Measurements from ENCODE around the gene FGF16. TPM values are rescaled to one million over a fixed set of nuclear protein-coding genes. Genes with fewer than 3 reads are reported as not detected.

The FGF16 gene
- polyA plus RNA-seq, 1 donor = not detected

DNA sequence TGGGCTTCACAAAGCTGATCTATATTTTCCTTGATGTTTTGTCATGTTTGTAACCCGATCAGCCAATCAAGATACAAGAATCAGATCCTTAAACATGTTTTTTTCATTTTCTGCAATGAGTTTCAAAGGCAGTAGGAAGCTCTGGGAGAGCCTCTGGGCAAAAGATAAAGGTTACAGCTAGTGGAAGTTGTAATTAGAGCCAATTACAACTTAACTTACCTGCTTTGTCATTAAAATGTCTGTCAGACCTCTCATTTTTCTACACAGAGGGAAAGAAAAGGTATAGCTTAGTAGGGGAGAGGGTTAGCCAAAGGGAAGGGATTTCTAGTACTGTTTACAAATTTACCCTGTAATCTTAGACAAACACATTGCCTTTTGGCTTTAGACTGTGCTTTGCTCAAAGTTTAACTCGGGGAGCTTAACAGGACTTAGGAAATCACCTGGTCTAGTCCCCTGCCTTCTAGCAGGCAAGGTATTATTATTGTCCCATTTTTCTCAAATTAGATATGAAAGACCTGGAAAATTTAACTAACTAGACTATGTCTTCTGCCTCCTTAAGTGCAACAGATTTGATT, 55.8 kb downstream of the FGF16 start:
- H3K27me3 ChIP-seq (ENCODE audit: control insufficient read depth, insufficient read depth, low read length) = no peaks in the 10 kb centered on the region
- H3K4me1 ChIP-seq (ENCODE audit: control insufficient read depth, insufficient read depth, low read length) = no peaks in the 10 kb centered on the region
- peaks cover 3% of the 10 kb centered on the region for H3K36me3 ChIP-seq (ENCODE audit: control insufficient read depth, insufficient read depth, low read length)
- WGBS (ENCODE audit: insufficient coverage, low lambda C conversion rate) = no CpG with 5 or more reads among the region's 2 CpGs
- no peaks in the 10 kb centered on the region for H3K9me3 ChIP-seq (ENCODE audit: control insufficient read depth, low read depth, low read length)
- H3K27ac ChIP-seq (ENCODE audit: low read length) = no peak overlapping the region
- no peak overlapping the region for H3K4me3 ChIP-seq (ENCODE audit: low read length)
- DNase-seq = no peak

DNA sequence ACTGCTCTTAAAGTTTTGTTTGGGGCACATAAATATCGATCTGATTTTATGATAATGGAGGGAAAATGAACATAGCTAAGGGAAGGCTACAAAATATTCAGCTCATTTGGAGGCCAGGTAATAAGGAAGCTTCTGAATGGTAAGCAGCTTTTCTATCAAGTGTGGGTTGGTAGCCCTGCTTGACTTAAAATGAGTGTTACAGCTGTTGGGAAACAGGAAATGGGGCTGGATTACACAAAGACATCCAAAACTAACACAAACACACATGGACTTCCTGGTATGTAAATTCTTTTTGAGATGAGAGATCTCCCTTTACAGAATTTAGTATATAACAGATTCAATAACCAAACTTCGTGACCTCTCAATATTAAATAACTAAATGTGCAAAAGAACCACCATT, 58.0 kb downstream of the FGF16 start:
- H3K27ac ChIP-seq (ENCODE audit: low read length) = no peak overlapping the region
- H3K4me3 ChIP-seq (ENCODE audit: low read length) = no peak overlapping the region
- H3K27me3 ChIP-seq (ENCODE audit: control insufficient read depth, insufficient read depth, low read length) = no peaks in the 10 kb centered on the region
- DNase-seq = no peak
- 100% methylated on average over 1 of the region's 2 CpGs for WGBS (ENCODE audit: insufficient coverage, low lambda C conversion rate)
- no peaks in the 10 kb centered on the region for H3K4me1 ChIP-seq (ENCODE audit: control insufficient read depth, insufficient read depth, low read length)
- H3K9me3 ChIP-seq (ENCODE audit: control insufficient read depth, low read depth, low read length) = no peaks in the 10 kb centered on the region
- peaks cover 10% of the 10 kb centered on the region for H3K36me3 ChIP-seq (ENCODE audit: control insufficient read depth, insufficient read depth, low read length)
